Measurements from ENCODE around the gene GSDMA.

The GSDMA gene, protein sequence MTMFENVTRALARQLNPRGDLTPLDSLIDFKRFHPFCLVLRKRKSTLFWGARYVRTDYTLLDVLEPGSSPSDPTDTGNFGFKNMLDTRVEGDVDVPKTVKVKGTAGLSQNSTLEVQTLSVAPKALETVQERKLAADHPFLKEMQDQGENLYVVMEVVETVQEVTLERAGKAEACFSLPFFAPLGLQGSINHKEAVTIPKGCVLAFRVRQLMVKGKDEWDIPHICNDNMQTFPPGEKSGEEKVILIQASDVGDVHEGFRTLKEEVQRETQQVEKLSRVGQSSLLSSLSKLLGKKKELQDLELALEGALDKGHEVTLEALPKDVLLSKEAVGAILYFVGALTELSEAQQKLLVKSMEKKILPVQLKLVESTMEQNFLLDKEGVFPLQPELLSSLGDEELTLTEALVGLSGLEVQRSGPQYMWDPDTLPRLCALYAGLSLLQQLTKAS

DNA sequence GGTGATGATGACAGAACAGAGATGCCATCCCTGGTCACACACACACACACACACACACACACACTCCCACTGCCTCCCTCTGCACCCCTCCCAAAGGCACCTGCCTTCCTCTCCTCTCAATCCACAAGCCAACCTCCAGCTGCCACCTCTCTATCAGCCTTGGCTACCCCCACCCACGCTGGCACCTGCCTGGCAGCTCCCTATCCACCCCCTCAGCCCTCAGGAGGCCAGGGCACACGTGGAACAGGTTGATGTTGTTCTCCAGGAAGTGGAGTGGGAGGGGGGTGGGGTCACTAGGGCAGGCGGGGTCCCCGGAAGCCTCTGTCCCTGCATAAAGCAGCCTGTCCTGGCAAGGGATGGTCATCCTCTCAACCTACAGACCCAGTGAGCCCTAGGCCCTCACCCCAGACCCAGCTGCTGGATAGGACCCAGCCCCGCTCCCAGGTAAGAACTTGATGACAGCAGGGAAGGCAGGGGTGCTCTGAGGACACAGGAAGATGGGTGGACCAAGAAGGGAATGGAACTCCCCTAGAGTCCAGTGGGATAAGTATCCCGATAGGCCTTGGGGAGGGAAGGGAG is at the start of gene GSDMA:
Gene GSDMA (plus strand): TSS at position 363 of the 579 bp plus-strand sequence. CDS start 2,684 bp downstream, outside the sequence.
- Mint-ChIP-seq H3K27me3 (no peaks in the 10 kb centered on the region), H3K36me3 (ENCODE audit: low read depth) (no peaks in the 10 kb centered on the region), H3K27ac (peak within 1 kb of the TSS; percentile 82), H3K4me3 (no peak within 1 kb of the TSS), H3K9me3 (no peaks in the 10 kb centered on the region), H3K4me1 (ENCODE audit: low read depth) (peaks cover 36% of the 10 kb centered on the region)
- DNase-seq = peak; percentile 46

GRCh38 chr17:39913989-39914388 is 48.8 kb upstream of the GSDMA start:
- Mint-ChIP-seq H3K27me3 (no peaks in the 10 kb centered on the region), H3K4me1 (ENCODE audit: low read depth) (peaks cover 24% of the 10 kb centered on the region), H3K9me3 (no peaks in the 10 kb centered on the region), H3K4me3 (no peak overlapping the region), H3K36me3 (ENCODE audit: low read depth) (peaks cover 78% of the 10 kb centered on the region), H3K27ac (no peak overlapping the region)
- no peak for DNase-seq

DNA sequence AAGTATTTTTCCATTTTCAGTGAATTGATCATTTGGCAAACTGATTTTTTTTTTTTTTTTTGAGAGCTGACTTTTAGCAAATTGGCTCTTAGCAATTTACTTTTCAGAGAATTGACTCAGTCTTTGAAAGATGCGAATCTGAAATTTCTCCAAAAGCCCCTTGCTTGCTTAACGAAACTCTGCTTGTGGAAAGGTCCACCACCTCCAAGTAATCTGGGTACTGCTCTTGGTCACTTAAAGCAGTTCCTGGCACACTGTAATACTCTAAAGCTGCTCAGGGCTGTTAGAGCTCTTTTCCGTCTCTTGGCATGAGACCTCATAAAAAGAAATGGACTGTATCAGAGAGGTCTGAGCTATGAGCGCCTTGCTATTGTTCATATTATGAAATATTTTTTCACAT is 47.2 kb upstream of the GSDMA start:
- no peak for DNase-seq
- Mint-ChIP-seq H3K27me3 (no peaks in the 10 kb centered on the region), H3K27ac (peak overlapping the region; percentile 7)

GRCh38 chr17:39916918-39917317 is 45.9 kb upstream of the GSDMA start:
- H3K4me3 Mint-ChIP-seq = no peak overlapping the region
- H3K27ac Mint-ChIP-seq = no peak overlapping the region
- no peaks in the 10 kb centered on the region for H3K9me3 Mint-ChIP-seq
- DNase-seq = no peak
- H3K36me3 Mint-ChIP-seq (ENCODE audit: low read depth) = peaks cover 77% of the 10 kb centered on the region
- H3K4me1 Mint-ChIP-seq (ENCODE audit: low read depth) = peaks cover 50% of the 10 kb centered on the region
- H3K27me3 Mint-ChIP-seq = no peaks in the 10 kb centered on the region

More for the DNA sequence above, 47.2 kb upstream of the GSDMA start:
- H3K36me3 Mint-ChIP-seq (ENCODE audit: low read depth) = peaks cover 74% of the 10 kb centered on the region
- no peak overlapping the region for H3K4me3 Mint-ChIP-seq
- no peaks in the 10 kb centered on the region for H3K9me3 Mint-ChIP-seq
- peaks cover 36% of the 10 kb centered on the region for H3K4me1 Mint-ChIP-seq (ENCODE audit: low read depth)

GRCh38 chr17:39919087-39919683 is 43.6 kb upstream of the GSDMA start:
- no peaks in the 10 kb centered on the region for H3K27me3 Mint-ChIP-seq
- no peaks in the 10 kb centered on the region for H3K9me3 Mint-ChIP-seq
- H3K4me1 Mint-ChIP-seq (ENCODE audit: low read depth) = peaks cover 71% of the 10 kb centered on the region
- H3K27ac Mint-ChIP-seq = no peak overlapping the region
- H3K4me3 Mint-ChIP-seq = no peak overlapping the region
- no peak for DNase-seq
- H3K36me3 Mint-ChIP-seq (ENCODE audit: low read depth) = peaks cover 79% of the 10 kb centered on the region

DNA sequence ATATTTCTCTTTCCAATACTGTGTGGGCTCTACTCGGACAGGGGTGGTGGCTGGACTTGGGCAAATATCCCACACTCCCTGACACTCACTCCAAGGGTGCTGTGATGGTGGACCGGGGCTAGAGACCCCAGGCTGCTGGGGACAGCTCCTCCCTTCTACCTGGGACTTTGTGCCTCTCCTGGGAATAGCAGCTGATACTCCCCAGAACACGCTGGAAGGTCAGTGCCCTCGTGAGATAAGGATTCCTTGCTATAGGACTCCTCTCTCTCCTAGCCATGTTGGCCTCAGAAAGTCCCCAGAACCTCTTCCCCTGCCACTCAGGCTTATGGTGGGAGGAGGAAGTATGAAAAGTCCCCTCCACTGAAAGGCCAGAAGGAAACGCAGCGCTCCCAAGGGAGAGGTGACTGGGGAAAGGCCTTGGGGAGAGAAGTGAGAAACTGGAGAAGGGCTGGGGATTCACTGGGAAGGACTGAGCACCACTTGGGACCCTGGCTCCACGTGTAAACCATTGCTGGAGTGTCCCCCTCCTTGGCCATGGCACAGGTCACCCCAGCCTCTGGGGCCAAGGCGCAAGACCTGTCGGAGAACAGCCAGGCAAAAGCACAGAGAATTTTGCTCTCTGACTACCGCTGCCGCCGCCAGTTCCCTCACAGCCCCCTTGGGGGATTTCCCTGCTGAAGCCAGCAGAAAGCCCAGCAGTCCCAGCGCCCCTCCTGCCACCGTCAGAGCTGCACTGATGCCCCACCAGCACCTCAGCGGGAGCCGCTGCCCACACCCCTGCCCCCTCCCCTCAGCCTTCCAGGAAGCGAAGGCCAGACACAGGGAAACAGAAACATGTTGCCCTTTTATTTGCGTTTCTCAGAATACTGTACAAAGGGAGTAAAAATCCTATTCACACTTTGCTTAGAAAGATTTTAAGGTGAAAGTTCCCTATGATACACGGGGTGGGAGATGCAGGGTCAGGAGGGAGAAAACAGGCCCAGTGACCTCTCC is 42.3 kb upstream of the GSDMA start:
- H3K36me3 Mint-ChIP-seq (ENCODE audit: low read depth) = peaks cover 83% of the 10 kb centered on the region
- no peaks in the 10 kb centered on the region for H3K27me3 Mint-ChIP-seq
- no peaks in the 10 kb centered on the region for H3K9me3 Mint-ChIP-seq
- peaks cover 82% of the 10 kb centered on the region for H3K4me1 Mint-ChIP-seq (ENCODE audit: low read depth)
- H3K27ac Mint-ChIP-seq = peak overlapping the region; percentile 95
- peak overlapping the region; percentile 47 for H3K4me3 Mint-ChIP-seq
- peak; percentile 74 for DNase-seq

DNA sequence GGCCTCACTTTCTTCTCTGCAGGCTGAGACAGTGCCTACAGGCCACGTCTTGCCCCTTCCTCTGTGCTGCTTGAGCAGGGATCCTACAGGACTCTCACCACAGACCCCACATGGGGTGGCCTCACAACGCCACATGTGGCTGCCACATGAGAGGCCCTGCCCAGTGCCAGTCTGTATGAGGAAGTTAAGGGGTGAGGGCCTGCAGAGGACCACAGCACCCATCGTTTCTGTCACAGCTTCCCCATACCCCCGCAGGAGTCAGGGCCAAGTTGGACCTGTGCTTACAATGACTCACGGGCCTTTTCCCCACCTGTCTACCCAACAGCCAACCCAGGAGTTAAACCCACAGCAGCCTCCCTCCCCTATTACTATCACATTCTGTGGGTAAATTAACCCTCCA is 41.5 kb upstream of the GSDMA start:
- DNase-seq = peak; percentile 53
- peak overlapping the region; percentile 47 for H3K4me3 Mint-ChIP-seq
- H3K4me1 Mint-ChIP-seq (ENCODE audit: low read depth) = peaks cover 86% of the 10 kb centered on the region
- H3K27ac Mint-ChIP-seq = peak overlapping the region; percentile 95
- peaks cover 85% of the 10 kb centered on the region for H3K36me3 Mint-ChIP-seq (ENCODE audit: low read depth)
- H3K9me3 Mint-ChIP-seq = no peaks in the 10 kb centered on the region
- no peaks in the 10 kb centered on the region for H3K27me3 Mint-ChIP-seq

GRCh38 chr17:39922006-39922405 is 40.8 kb upstream of the GSDMA start:
- Mint-ChIP-seq H3K27ac (peak overlapping the region; percentile 95), H3K27me3 (no peaks in the 10 kb centered on the region), H3K9me3 (no peaks in the 10 kb centered on the region), H3K4me1 (ENCODE audit: low read depth) (peaks cover 81% of the 10 kb centered on the region), H3K36me3 (ENCODE audit: low read depth) (peaks cover 87% of the 10 kb centered on the region), H3K4me3 (peak overlapping the region; percentile 47)
- DNase-seq = no peak

GRCh38 chr17:39923230-39923629 is 39.6 kb upstream of the GSDMA start:
- H3K4me1 Mint-ChIP-seq (ENCODE audit: low read depth) = peaks cover 83% of the 10 kb centered on the region
- no peaks in the 10 kb centered on the region for H3K9me3 Mint-ChIP-seq
- no peaks in the 10 kb centered on the region for H3K27me3 Mint-ChIP-seq
- H3K36me3 Mint-ChIP-seq (ENCODE audit: low read depth) = peaks cover 84% of the 10 kb centered on the region
- H3K4me3 Mint-ChIP-seq = no peak overlapping the region
- DNase-seq = no peak
- peak overlapping the region; percentile 93 for H3K27ac Mint-ChIP-seq

GRCh38 chr17:39923836-39924690 is 38.7 kb upstream of the GSDMA start:
- Mint-ChIP-seq H3K36me3 (ENCODE audit: low read depth) (peaks cover 77% of the 10 kb centered on the region), H3K4me3 (peak overlapping the region; percentile 86)

DNA sequence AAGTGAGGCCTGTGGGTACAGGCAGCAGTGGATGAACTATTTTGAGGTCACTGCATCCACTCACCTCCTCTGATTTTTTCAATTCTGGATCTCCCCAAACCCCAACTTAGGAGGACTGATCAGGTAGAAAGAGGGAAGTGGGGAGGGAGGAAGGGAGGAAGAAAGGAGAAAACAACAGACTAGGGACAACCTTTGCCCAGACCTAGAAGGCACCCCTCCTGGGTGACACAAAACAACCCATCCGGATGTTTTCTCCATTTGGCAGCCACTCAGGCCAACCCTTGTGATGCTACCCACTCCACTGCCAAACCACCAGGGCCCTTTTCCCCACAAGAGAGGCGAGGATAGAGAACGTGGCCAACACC is 38.1 kb upstream of the GSDMA start:
- DNase-seq = no peak
- Mint-ChIP-seq H3K36me3 (ENCODE audit: low read depth) (peaks cover 73% of the 10 kb centered on the region), H3K9me3 (no peaks in the 10 kb centered on the region), H3K27me3 (no peaks in the 10 kb centered on the region), H3K4me1 (ENCODE audit: low read depth) (peaks cover 86% of the 10 kb centered on the region), H3K4me3 (peak overlapping the region; percentile 86), H3K27ac (peak overlapping the region; percentile 93)

More at GRCh38 chr17:39923836-39924690, 38.7 kb upstream of the GSDMA start:
- no peak for DNase-seq
- no peaks in the 10 kb centered on the region for H3K27me3 Mint-ChIP-seq
- H3K9me3 Mint-ChIP-seq = no peaks in the 10 kb centered on the region
- peak overlapping the region; percentile 93 for H3K27ac Mint-ChIP-seq
- H3K4me1 Mint-ChIP-seq (ENCODE audit: low read depth) = peaks cover 83% of the 10 kb centered on the region

GRCh38 chr17:39925282-39926134 is 37.3 kb upstream of the GSDMA start:
- H3K4me1 Mint-ChIP-seq (ENCODE audit: low read depth) = peaks cover 80% of the 10 kb centered on the region
- H3K4me3 Mint-ChIP-seq = peak overlapping the region; percentile 86
- DNase-seq = no peak

More at GRCh38 chr17:39925282-39926134, 37.3 kb upstream of the GSDMA start:
- Mint-ChIP-seq H3K36me3 (ENCODE audit: low read depth) (peaks cover 67% of the 10 kb centered on the region), H3K27me3 (no peaks in the 10 kb centered on the region), H3K9me3 (no peaks in the 10 kb centered on the region), H3K27ac (peak overlapping the region; percentile 93)

All from activated T-cell treated with anti-CD3 and anti-CD28 coated beads, Interleukin-2, amount 50 U/mL, for 24 hours (primary cell).